Posterior vena cava (tissue), 2 donors: ENCODE data around the gene IRAK3. TPM values are rescaled to one million over a fixed set of nuclear protein-coding genes. Genes with fewer than 3 reads are reported as not detected.
"Not testable (repeated sequence)": the region's sequence is repeated elsewhere in the genome, so short reads cannot be mapped to it uniquely, and the experiment has no call there.

Experiments used
- DNase-seq: peaks from one replicate; pipeline ENCODE4 v3.0.0-alpha.2; 2020; ENCODE audit warnings: low spot score
- intact Hi-C, 2 donors: fragments of 100-400 bp; cut with DNase I; formaldehyde crosslinking; loops; one replicate each; pipeline versions ENCODE4 v1.14.1 to v1.14.2; 2022 to 2023
- total RNA-seq, 2 donors: library from RNA; stranded (reverse); fragmentation: NEBNext Ultra II Directional; extraction: Animal tissue kit (Norgen Biotek cat#: 25700); gene quantifications; one replicate each; pipeline ENCODE4 v1.2.1, GENCODE V29; 2021
- donor health status: DM: yes; HTN: yes; CAD: no.
- donor health status: DM: yes; HTN: yes; CAD: no.

The IRAK3 gene
- total RNA-seq, 2 donors from 2014 or later: 24.3 to 32.9 TPM

- intact Hi-C loops: no loop called here
- DNase-seq: no peak
Measured at GRCh38 chr12:66199831-66200509, 11.0 kb downstream of the IRAK3 start.

- intact Hi-C loops: no loop called here
Measured at GRCh38 chr12:66203820-66204219, 14.8 kb downstream of the IRAK3 start.

GRCh38 chr12:66206141-66206540, 17.1 kb downstream of the IRAK3 start:
- DNase-seq: no peak
- intact Hi-C loops: no loop called here

More at GRCh38 chr12:66203820-66204219, 14.8 kb downstream of the IRAK3 start:
- no peak for DNase-seq

GRCh38 chr12:66210840-66211239, 21.8 kb downstream of the IRAK3 start:
- intact Hi-C loops: no loop called here
- no peak for DNase-seq

- intact Hi-C loops, DNase-seq: not testable (repeated sequence)
Measured at GRCh38 chr12:66211573-66211972, 22.6 kb downstream of the IRAK3 start.

- intact Hi-C loops, DNase-seq: not testable (repeated sequence)
Measured at GRCh38 chr12:66213011-66213410, 24.0 kb downstream of the IRAK3 start.

GRCh38 chr12:66217342-66217917, 28.4 kb downstream of the IRAK3 start:
- intact Hi-C loops: no loop called here

GRCh38 chr12:66228462-66228861, 39.4 kb downstream of the IRAK3 start:
- intact Hi-C loops: no loop called here
- DNase-seq: no peak

More at GRCh38 chr12:66217342-66217917, 28.4 kb downstream of the IRAK3 start:
- no peak for DNase-seq

GRCh38 chr12:66232263-66232662, 43.2 kb downstream of the IRAK3 start:
- intact Hi-C loops: no loop called here
- DNase-seq: no peak

GRCh38 chr12:66234037-66234693, 45.2 kb downstream of the IRAK3 start:
- intact Hi-C loops, DNase-seq: not testable (repeated sequence)

GRCh38 chr12:66234773-66235625, 46.0 kb downstream of the IRAK3 start:
- intact Hi-C loops: not testable (repeated sequence)
- DNase-seq: peak; percentile 87

- intact Hi-C loops: no loop called here
Measured at GRCh38 chr12:66235626-66236281, 46.7 kb downstream of the IRAK3 start.

GRCh38 chr12:66236282-66236675, 47.3 kb downstream of the IRAK3 start:
- DNase-seq, intact Hi-C loops: not testable (repeated sequence)

More at GRCh38 chr12:66235626-66236281, 46.7 kb downstream of the IRAK3 start:
- DNase-seq: no peak

- intact Hi-C loops: no loop called here
- DNase-seq: no peak
Measured at GRCh38 chr12:66236969-66237368, 48.0 kb downstream of the IRAK3 start.

- no peak for DNase-seq
- intact Hi-C loops: no loop called here
Measured at GRCh38 chr12:66237505-66238175, 48.6 kb downstream of the IRAK3 start.

- intact Hi-C loops: no loop called here
- DNase-seq: no peak
Measured at GRCh38 chr12:66239295-66239694, 50.3 kb downstream of the IRAK3 start.

- intact Hi-C loops: no loop called here
- no peak for DNase-seq
Measured at GRCh38 chr12:66240096-66240820, 51.2 kb downstream of the IRAK3 start.
